PC-9 (cell line): Measurements from ENCODE around the gene TEDC1. TPM values are rescaled to one million over a fixed set of nuclear protein-coding genes. Genes with fewer than 3 reads are reported as not detected.

ENCODE experiments used
- BruUV-seq: library from RNA; stranded (reverse); fragments of 400-500 nt; replicated peaks from 2 replicates; lab custom pipeline; 2021; lab: Mats Ljungman, UMichigan
- CTCF ChIA-PET: fragments of 300-600 bp; sonication (Branson Sonifier 250); formaldehyde crosslinking; loops from one replicate; lab custom pipeline; 2022; ENCODE audit warnings: antibody characterized with exemption; lab: Charles Lee
- POLR2A ChIA-PET: fragments of 300-600 bp; sonication (Branson Sonifier 250); formaldehyde crosslinking; loops from one replicate; lab custom pipeline; 2022; ENCODE audit warnings: antibody characterized with exemption; ENCODE audit not compliant: unreplicated experiment; lab: Charles Lee
- DNase-seq, 2 experiments: peaks; one replicate each; pipeline versions ENCODE4 v3.0.0 to v3.0.0-alpha.2; 2015 to 2022; ENCODE audit warnings: mixed read lengths in 1 of 2
- H2AFZ ChIP-seq: fragments of 200-600 bp; sonication (generic); 2 replicates; pipeline ENCODE4 v1.8.1; 2017; ENCODE audit warnings: antibody characterized with exemption
- H3F3A ChIP-seq: fragments of 200-600 bp; sonication (generic); 2 replicates; pipeline ENCODE4 v1.8.1; 2017; ENCODE audit warnings: antibody characterized with exemption, mild to moderate bottlenecking, low read depth; ENCODE audit not compliant: insufficient read depth
- H3K27ac ChIP-seq: fragments of 200-600 bp; sonication (generic); 2 replicates; pipeline ENCODE4 v1.6.1; 2016; ENCODE audit warnings: mixed run types
- H3K27me3 ChIP-seq: fragments of 200-600 bp; sonication (generic); 2 replicates; pipeline ENCODE4 v1.6.1; 2016; ENCODE audit warnings: low read depth, mixed run types; ENCODE audit not compliant: insufficient read depth
- H3K36me3 ChIP-seq: fragments of 200-600 bp; sonication (generic); 2 replicates; pipeline ENCODE4 v1.6.1; 2016; ENCODE audit warnings: low read depth, mixed run types
- H3K4me1 ChIP-seq: fragments of 200-600 bp; sonication (generic); replicated peaks from 2 replicates; pipeline ENCODE4 v1.6.1; 2016; ENCODE audit warnings: mixed run types; ENCODE audit not compliant: insufficient read depth
- H3K4me2 ChIP-seq: fragments of 200-600 bp; sonication (generic); 2 replicates; pipeline ENCODE4 v1.6.1; 2017; ENCODE audit warnings: mixed run types
- H3K4me3 ChIP-seq: fragments of 200-600 bp; sonication (generic); 2 replicates; pipeline ENCODE4 v1.6.1; 2016; ENCODE audit warnings: mixed run types
- H3K79me2 ChIP-seq: fragments of 200-600 bp; sonication (generic); 2 replicates; pipeline ENCODE4 v1.6.1; 2017; ENCODE audit warnings: low read depth, mixed run types
- H3K9me2 ChIP-seq: fragments of 200-600 bp; sonication (generic); 2 replicates; pipeline ENCODE4 v1.8.1; 2017; ENCODE audit warnings: mild to moderate bottlenecking; ENCODE audit not compliant: insufficient read depth
- H3K9me3 ChIP-seq: fragments of 200-600 bp; sonication (generic); 2 replicates; pipeline ENCODE4 v1.8.1; 2016; ENCODE audit warnings: low read depth; ENCODE audit not compliant: insufficient read depth
- H4K20me1 ChIP-seq: fragments of 200-600 bp; sonication (generic); 2 replicates; pipeline ENCODE4 v1.8.1; 2017; ENCODE audit not compliant: insufficient read depth
- CTCF ChIP-seq: fragments of 200-600 bp; sonication (generic); conservative IDR thresholded peaks from 2 replicates; pipeline ENCODE4 v1.6.1; 2017; ENCODE audit warnings: mixed run types, antibody characterized with exemption, mild to moderate bottlenecking, moderate library complexity
- EZH2 ChIP-seq: fragments of 200-600 bp; sonication (generic); IDR thresholded peaks from 2 replicates; pipeline ENCODE4 v1.8.0; 2017; ENCODE audit warnings: antibody characterized with exemption, low read depth
- intact Hi-C: fragments of 100-400 bp; cut with micrococcal nuclease; formaldehyde crosslinking; loops from one replicate; pipeline ENCODE4 v1.10.0; 2022; ENCODE audit not compliant: unreplicated experiment
- total RNA-seq: library from RNA; stranded (reverse); gene quantifications from 2 replicates; pipeline ENCODE4 v1.2.3, GENCODE V29; 2021

Gene TEDC1
- total RNA-seq, 1 experiment from 2014 or later: 21.2 TPM

GRCh38 chr14:105472486-105472991 lies 18.5 kb upstream of the TEDC1 start:
- no TSS peak for BruUV-seq
- H3K9me3 ChIP-seq: no peaks in the 10 kb centered on the region
- H3K4me3 ChIP-seq: peak overlapping the region; percentile 21; the same call in 1 of the 2 replicates
- no peaks in the 10 kb centered on the region for H3K27me3 ChIP-seq
- H3K27ac ChIP-seq: no peak overlapping the region
- CTCF ChIA-PET: no interaction called here
- no peaks in the 10 kb centered on the region; the same call in 1 of the 2 replicates for H4K20me1 ChIP-seq
- peak in 1 of 2 experiments; percentile 74 for DNase-seq
- no peaks in the 10 kb centered on the region for H3K36me3 ChIP-seq
- no peak for TF ChIP-seq EZH2
- H3K79me2 ChIP-seq: no peaks in the 10 kb centered on the region
- no peak overlapping the region for H2AFZ ChIP-seq
- H3K9me2 ChIP-seq: no peaks in the 10 kb centered on the region
- peaks cover 20% of the 10 kb centered on the region; the same call in 1 of the 2 replicates for H3F3A ChIP-seq
- H3K4me1 ChIP-seq: peaks cover 28% of the 10 kb centered on the region
- POLR2A ChIA-PET: no interaction called here
- peak overlapping the region; percentile 88 for H3K4me2 ChIP-seq
- intact Hi-C loops: no loop called here

- peak; percentile 47 to 66 for DNase-seq
- no peak for TF ChIP-seq EZH2
- Histone ChIP-seq H3K36me3 (no peaks in the 10 kb centered on the region), H2AFZ (peak overlapping the region; percentile 75; the same call in 1 of the 2 replicates), H3K27ac (no peak overlapping the region), H3K9me3 (no peaks in the 10 kb centered on the region), H3F3A (peaks cover 18% of the 10 kb centered on the region; the same call in 1 of the 2 replicates), H3K4me1 (peaks cover 22% of the 10 kb centered on the region), H3K27me3 (no peaks in the 10 kb centered on the region), H3K79me2 (no peaks in the 10 kb centered on the region), H3K9me2 (no peaks in the 10 kb centered on the region), H3K4me3 (peak overlapping the region; percentile 66), H4K20me1 (no peaks in the 10 kb centered on the region; the same call in 1 of the 2 replicates), H3K4me2 (peak overlapping the region; percentile 88)
- BruUV-seq: no TSS peak
- intact Hi-C loops: loop anchor here (1.0 kb wide), 1 partner anchor 17 kb away; no protein-coding TSS in a partner anchor
- ChIA-PET CTCF (no interaction called here), POLR2A (interaction anchor here (0.6 kb wide), 1 partner anchor 182 kb away, joined by 5 read pairs; no protein-coding TSS in a partner anchor)
These were observed 17.9 kb upstream of the TEDC1 start for GRCh38 chr14:105473033-105473676.

GRCh38 chr14:105473677-105474482 lies 17.2 kb upstream of the TEDC1 start:
- Histone ChIP-seq H2AFZ (peak overlapping the region; percentile 75; the same call in 1 of the 2 replicates), H4K20me1 (no peaks in the 10 kb centered on the region; the same call in 1 of the 2 replicates), H3F3A (peaks cover 18% of the 10 kb centered on the region; the same call in 1 of the 2 replicates), H3K79me2 (no peaks in the 10 kb centered on the region), H3K36me3 (no peaks in the 10 kb centered on the region), H3K9me3 (no peaks in the 10 kb centered on the region), H3K4me3 (peak overlapping the region; percentile 66), H3K4me1 (peaks cover 22% of the 10 kb centered on the region), H3K27ac (no peak overlapping the region), H3K4me2 (peak overlapping the region; percentile 88), H3K9me2 (no peaks in the 10 kb centered on the region), H3K27me3 (no peaks in the 10 kb centered on the region)
- DNase-seq: peak; percentile 86 to 90
- no peak for TF ChIP-seq EZH2
- no peak for TF ChIP-seq CTCF
- TSS peak; percentile 25 for BruUV-seq
- intact Hi-C loops: loop anchor here (1.0 kb wide), 1 partner anchor 16 kb away; no protein-coding TSS in a partner anchor
- ChIA-PET POLR2A (interaction anchor here (0.6 kb wide), 1 partner anchor 183 kb away, joined by 5 read pairs; no protein-coding TSS in a partner anchor), CTCF (no interaction called here)
